ENCODE results near the gene SSRP1.
"Not testable (repeated sequence)": the region's sequence is repeated elsewhere in the genome, so short reads cannot be mapped to it uniquely, and the experiment has no call there.

The SSRP1 gene

GRCh38 chr11:57359396-57359795, 23.7 kb upstream of the SSRP1 start:
- no peak for DNase-seq

- no peak for DNase-seq
These were observed 23.3 kb upstream of the SSRP1 start for GRCh38 chr11:57358991-57359390.

GRCh38 chr11:57358543-57358961, 22.9 kb upstream of the SSRP1 start:
- peak; percentile 54 for DNase-seq

GRCh38 chr11:57357856-57358255, 22.2 kb upstream of the SSRP1 start:
- no peak for DNase-seq

- no peak for DNase-seq
These were observed 21.6 kb upstream of the SSRP1 start for GRCh38 chr11:57357310-57357709.

GRCh38 chr11:57356268-57356667, 20.6 kb upstream of the SSRP1 start:
- peak; percentile 54 for DNase-seq

- no peak for DNase-seq
These were observed 19.0 kb upstream of the SSRP1 start for GRCh38 chr11:57354699-57355098.

GRCh38 chr11:57353852-57354251, 18.2 kb upstream of the SSRP1 start:
- peak; percentile 65 for DNase-seq

GRCh38 chr11:57353446-57353845, 17.8 kb upstream of the SSRP1 start:
- no peak for DNase-seq

- no peak for DNase-seq
These were observed 17.3 kb upstream of the SSRP1 start for GRCh38 chr11:57353036-57353435.

- DNase-seq: peak; percentile 69
These were observed 14.0 kb upstream of the SSRP1 start for GRCh38 chr11:57349491-57350274.

GRCh38 chr11:57348636-57349313, 13.1 kb upstream of the SSRP1 start:
- no peak for DNase-seq

GRCh38 chr11:57348052-57348451, 12.4 kb upstream of the SSRP1 start:
- no peak for DNase-seq

GRCh38 chr11:57347336-57347735, 11.6 kb upstream of the SSRP1 start:
- DNase-seq: no peak

GRCh38 chr11:57345555-57346211, 10.0 kb upstream of the SSRP1 start:
- DNase-seq: peak; percentile 80

- no peak for DNase-seq
These were observed 9.1 kb upstream of the SSRP1 start for GRCh38 chr11:57344826-57345225.

GRCh38 chr11:57343825-57344224, 8.1 kb upstream of the SSRP1 start:
- no peak for DNase-seq

- no peak for DNase-seq
These were observed 7.0 kb upstream of the SSRP1 start for GRCh38 chr11:57342702-57343101.

- DNase-seq: no peak
These were observed 5.6 kb upstream of the SSRP1 start for GRCh38 chr11:57341250-57341808.

- no peak for DNase-seq
These were observed 4.4 kb upstream of the SSRP1 start for GRCh38 chr11:57340039-57340615.

- no peak for DNase-seq
These were observed 3.6 kb upstream of the SSRP1 start for GRCh38 chr11:57339328-57339727.

- no peak for DNase-seq
These were observed 2.5 kb upstream of the SSRP1 start, which contains the start of gene P2RX3 for GRCh38 chr11:57338142-57338541. TSS of gene P2RX3 (plus strand) at chr11:57338352. CDS start at chr11:57338551, 199 bp downstream.

- not testable (repeated sequence) for DNase-seq
These were observed 1.2 kb upstream of the SSRP1 start for GRCh38 chr11:57336856-57337255.
